ENCODE results near the gene TFEC. TPM values are rescaled to one million over a fixed set of nuclear protein-coding genes. Genes with fewer than 3 reads are reported as not detected.

TFEC gene
- total and polyA plus RNA-seq, 4 donors = 9.8 to 19.2 (median 17.1) TPM

GRCh38 chr7:116032886-116033285 is 2.3 kb upstream of the TFEC start:
- no peak for TF ChIP-seq CTCF (IDR thresholded peaks at IDR 0.05; ENCODE audit: control extremely low read depth, extremely low read depth)
- ATAC-seq (ENCODE audit: insufficient read depth, low FRiP score) = no peak
- no peak for DNase-seq
- Histone ChIP-seq H3K36me3 (ENCODE audit: control insufficient read depth in 4 of 4, insufficient read depth in 4 of 4, low read length in 4 of 4) (no peaks in the 10 kb centered on the region), H3K27me3 (ENCODE audit: control insufficient read depth in 3 of 3, insufficient read depth in 3 of 3, low read length in 2 of 3) (no peaks in the 10 kb centered on the region), H3K4me3 (no peak overlapping the region), H3K9ac (ENCODE audit: insufficient read depth in 1 of 2, low read length in 2 of 2) (no peak overlapping the region), H3K27ac (ENCODE audit: low read depth in 1 of 2, low read length in 1 of 2) (no peak overlapping the region), H3K9me3 (ENCODE audit: control insufficient read depth in 4 of 4, insufficient read depth in 3 of 4, low read length in 3 of 4) (no peaks in the 10 kb centered on the region), H3K4me1 (ENCODE audit: control insufficient read depth in 5 of 5, insufficient read depth in 5 of 5, low read length in 5 of 5) (no peaks in the 10 kb centered on the region)
- 90 to 95% methylated on average over 2 of the region's 2 CpGs for WGBS, 2 donors

GRCh38 chr7:116028787-116029186 is 1.8 kb downstream of the TFEC start:
- H3K36me3 ChIP-seq (ENCODE audit: control insufficient read depth in 4 of 4, insufficient read depth in 4 of 4, low read length in 4 of 4) = no peaks in the 10 kb centered on the region
- H3K9me3 ChIP-seq (ENCODE audit: control insufficient read depth in 4 of 4, insufficient read depth in 3 of 4, low read length in 3 of 4) = no peaks in the 10 kb centered on the region
- TF ChIP-seq CTCF (IDR thresholded peaks at IDR 0.05; ENCODE audit: control extremely low read depth, extremely low read depth) = no peak
- ATAC-seq (ENCODE audit: insufficient read depth, low FRiP score) = no peak
- WGBS, 2 donors = 39 to 57% methylated on average over 2 of the region's 2 CpGs
- H3K27me3 ChIP-seq (ENCODE audit: control insufficient read depth in 3 of 3, insufficient read depth in 3 of 3, low read length in 2 of 3) = no peaks in the 10 kb centered on the region
- no peak for DNase-seq
- H3K4me1 ChIP-seq (ENCODE audit: control insufficient read depth in 5 of 5, insufficient read depth in 5 of 5, low read length in 5 of 5) = no peaks in the 10 kb centered on the region
- no peak overlapping the region for H3K27ac ChIP-seq (ENCODE audit: low read depth in 1 of 2, low read length in 1 of 2)
- no peak overlapping the region for H3K4me3 ChIP-seq
- H3K9ac ChIP-seq (ENCODE audit: insufficient read depth in 1 of 2, low read length in 2 of 2) = no peak overlapping the region

- H3K4me3 ChIP-seq = no peak overlapping the region
- H3K36me3 ChIP-seq (ENCODE audit: control insufficient read depth in 4 of 4, insufficient read depth in 4 of 4, low read length in 4 of 4) = no peaks in the 10 kb centered on the region
- no peaks in the 10 kb centered on the region for H3K9me3 ChIP-seq (ENCODE audit: control insufficient read depth in 4 of 4, insufficient read depth in 3 of 4, low read length in 3 of 4)
- no peak for TF ChIP-seq CTCF (IDR thresholded peaks at IDR 0.05; ENCODE audit: control extremely low read depth, extremely low read depth)
- H3K9ac ChIP-seq (ENCODE audit: insufficient read depth in 1 of 2, low read length in 2 of 2) = no peak overlapping the region
- no peaks in the 10 kb centered on the region for H3K4me1 ChIP-seq (ENCODE audit: control insufficient read depth in 5 of 5, insufficient read depth in 5 of 5, low read length in 5 of 5)
- H3K27me3 ChIP-seq (ENCODE audit: control insufficient read depth in 3 of 3, insufficient read depth in 3 of 3, low read length in 2 of 3) = no peaks in the 10 kb centered on the region
- WGBS, 2 donors = 31 to 52% methylated on average over 5 of the region's 5 CpGs
- ATAC-seq (ENCODE audit: insufficient read depth, low FRiP score) (no peak), DNase-seq (no peak)
- H3K27ac ChIP-seq (ENCODE audit: low read depth in 1 of 2, low read length in 1 of 2) = no peak overlapping the region
These were observed 2.8 kb downstream of the TFEC start for GRCh38 chr7:116027786-116028185.

All from lung (tissue), 12 donors.